Esophagus (tissue), 2 donors: ENCODE data around the gene TPP2. TPM values are rescaled to one million over a fixed set of nuclear protein-coding genes. Genes with fewer than 3 reads are reported as not detected.
A peak's percentile ranks its signal among the peaks of the same experiment; 100 is the strongest.

Experiments
- H3K27ac ChIP-seq, 2 donors: one replicate each; pipeline ENCODE4 v1.5.1; 2013; ENCODE audit warnings: low read depth in 2 of 2, mild to moderate bottlenecking in 2 of 2, inconsistent platforms in 1 of 2, low read length in 1 of 2, moderate library complexity in 1 of 2
- H3K27me3 ChIP-seq, 2 donors: one replicate each; pipeline ENCODE4 v1.6.1; 2013; ENCODE audit warnings: low read length in 2 of 2, control low read depth in 1 of 2, mild to moderate bottlenecking in 1 of 2; ENCODE audit not compliant: insufficient read depth in 2 of 2, control insufficient read depth in 1 of 2
- H3K36me3 ChIP-seq, 2 donors: one replicate each; pipeline ENCODE4 v1.6.1; 2013; ENCODE audit warnings: low read length in 1 of 2; ENCODE audit not compliant: control insufficient read depth in 2 of 2, insufficient read depth in 2 of 2
- H3K4me1 ChIP-seq, 2 donors: one replicate each; pipeline ENCODE4 v1.6.1; 2013; ENCODE audit warnings: low read length in 1 of 2; ENCODE audit not compliant: control insufficient read depth in 2 of 2, insufficient read depth in 2 of 2
- H3K4me3 ChIP-seq, 2 donors: one replicate each; pipeline ENCODE4 v1.5.1; 2013; ENCODE audit warnings: low read length in 2 of 2, mild to moderate bottlenecking in 2 of 2, low read depth in 1 of 2, moderate library complexity in 1 of 2
- H3K9me3 ChIP-seq, 2 donors: one replicate each; pipeline ENCODE4 v1.6.1; 2013; ENCODE audit warnings: mild to moderate bottlenecking in 2 of 2, low read depth in 1 of 2, low read length in 1 of 2, moderate library complexity in 1 of 2; ENCODE audit not compliant: control insufficient read depth in 2 of 2, insufficient read depth in 1 of 2
- WGBS, 2 donors: extraction: QIAGEN DNeasy Blood & Tissue Kit; methylation state at CpG; one replicate each; pipeline ENCODE4 v1.1.7; 2013; 5-methylcytosine and 5-hydroxymethylcytosine counted together
- polyA plus RNA-seq, 2 donors: library from polyadenylated mRNA; stranded (reverse); fragments of 200-250 nt; gene quantifications; one replicate each; pipeline ENCODE4 v1.2.3, GENCODE V29; 2013
- donor health status: healthy with polysubstance abuse.
- donor health status: Bipolar disorder and iron deficiency.

Gene TPP2
- polyA plus RNA-seq, result 10 to 100 TPM; 15.2 to 17.1 TPM

- WGBS, 2 donors, result 0 to 1% methylated on average over 53 of the region's 53 CpGs
These were observed at the start of gene TPP2 for GRCh38 chr13:102596147-102597028. Gene TPP2, plus strand, starts transcription at chr13:102596986. Its CDS starts 53 bp downstream, at chr13:102597039.

GRCh38 chr13:102548811-102549210 is 48.0 kb upstream of the TPP2 start:
- no peaks in the 10 kb centered on the region for H3K4me1 ChIP-seq
- H3K4me3 ChIP-seq, result no peak overlapping the region
- H3K27me3 ChIP-seq, result no peaks in the 10 kb centered on the region
- H3K36me3 ChIP-seq, result no peaks in the 10 kb centered on the region
- H3K27ac ChIP-seq, result no peak overlapping the region
- no peaks in the 10 kb centered on the region for H3K9me3 ChIP-seq

More at GRCh38 chr13:102596147-102597028, at the start of gene TPP2:
- Histone ChIP-seq H3K4me3 (peak within 1 kb of the TSS; percentile 93 to 94), H3K27me3 (no peaks in the 10 kb centered on the region), H3K9me3 (no peaks in the 10 kb centered on the region), H3K36me3 (no peaks in the 10 kb centered on the region), H3K27ac (peak within 1 kb of the TSS; percentile 96 to 99), H3K4me1 (peaks cover 0 to 2% of the 10 kb centered on the region in 2 donors)

- H3K27ac ChIP-seq, result no peak overlapping the region
- no peaks in the 10 kb centered on the region for H3K9me3 ChIP-seq
- no peaks in the 10 kb centered on the region for H3K36me3 ChIP-seq
- WGBS, 2 donors, result 72 to 74% methylated on average over 7 of the region's 7 CpGs
- H3K27me3 ChIP-seq, result no peaks in the 10 kb centered on the region
- H3K4me1 ChIP-seq, result no peaks in the 10 kb centered on the region
- H3K4me3 ChIP-seq, result no peak overlapping the region
These were observed 46.3 kb upstream of the TPP2 start for GRCh38 chr13:102550507-102550906.

GRCh38 chr13:102555914-102556553 is 40.8 kb upstream of the TPP2 start:
- H3K27me3 ChIP-seq, result no peaks in the 10 kb centered on the region
- H3K36me3 ChIP-seq, result no peaks in the 10 kb centered on the region
- no peak overlapping the region for H3K27ac ChIP-seq
- no peak overlapping the region for H3K4me3 ChIP-seq
- no peaks in the 10 kb centered on the region for H3K9me3 ChIP-seq
- WGBS, 2 donors, result 27 to 28% methylated on average over 6 of the region's 6 CpGs
- no peaks in the 10 kb centered on the region for H3K4me1 ChIP-seq

- no peaks in the 10 kb centered on the region for H3K27me3 ChIP-seq
- 69 to 70% methylated on average over 3 of the region's 3 CpGs for WGBS, 2 donors
- H3K36me3 ChIP-seq, result no peaks in the 10 kb centered on the region
- H3K9me3 ChIP-seq, result no peaks in the 10 kb centered on the region
- no peak overlapping the region for H3K27ac ChIP-seq
- no peaks in the 10 kb centered on the region for H3K4me1 ChIP-seq
- no peak overlapping the region for H3K4me3 ChIP-seq
These were observed 40.0 kb upstream of the TPP2 start for GRCh38 chr13:102556806-102557205.

GRCh38 chr13:102558029-102558428 is 38.8 kb upstream of the TPP2 start:
- Histone ChIP-seq H3K27ac (no peak overlapping the region), H3K9me3 (no peaks in the 10 kb centered on the region), H3K27me3 (no peaks in the 10 kb centered on the region), H3K36me3 (no peaks in the 10 kb centered on the region), H3K4me3 (no peak overlapping the region), H3K4me1 (no peaks in the 10 kb centered on the region)
- WGBS, 2 donors, result 43 to 52% methylated on average over 2 of the region's 2 CpGs

GRCh38 chr13:102561933-102562332 is 34.9 kb upstream of the TPP2 start:
- 19 to 35% methylated on average over 1 of the region's 1 CpG for WGBS, 2 donors
- Histone ChIP-seq H3K27ac (no peak overlapping the region), H3K9me3 (no peaks in the 10 kb centered on the region), H3K36me3 (no peaks in the 10 kb centered on the region), H3K27me3 (no peaks in the 10 kb centered on the region), H3K4me3 (no peak overlapping the region), H3K4me1 (no peaks in the 10 kb centered on the region)

GRCh38 chr13:102563267-102563666 is 33.5 kb upstream of the TPP2 start:
- H3K4me3 ChIP-seq, result no peak overlapping the region
- H3K36me3 ChIP-seq, result no peaks in the 10 kb centered on the region
- no peak overlapping the region for H3K27ac ChIP-seq
- no peaks in the 10 kb centered on the region for H3K27me3 ChIP-seq
- WGBS, 2 donors, result 88 to 94% methylated on average over 2 of the region's 2 CpGs
- H3K9me3 ChIP-seq, result no peaks in the 10 kb centered on the region
- H3K4me1 ChIP-seq, result no peaks in the 10 kb centered on the region

- no peaks in the 10 kb centered on the region for H3K36me3 ChIP-seq
- H3K4me3 ChIP-seq, result no peak overlapping the region
- no peaks in the 10 kb centered on the region for H3K27me3 ChIP-seq
- H3K4me1 ChIP-seq, result no peaks in the 10 kb centered on the region
- WGBS, 2 donors, result 87 to 91% methylated on average over 4 of the region's 4 CpGs
- no peaks in the 10 kb centered on the region for H3K9me3 ChIP-seq
- H3K27ac ChIP-seq, result no peak overlapping the region
These were observed 32.2 kb upstream of the TPP2 start for GRCh38 chr13:102564564-102564963.
